Keratinocyte (primary cell): ENCODE data around the gene INPP4B.

Experiments
- CTCF ChIP-seq, 3 experiments: IDR thresholded peaks in 1 of 3; conservative IDR thresholded peaks in 1 of 3; optimal IDR thresholded peaks in 1 of 3; 2 replicates in 2 of 3; 3 replicates in 1 of 3; pipeline versions ENCODE3 to v1.5.1; 2011; ENCODE audit warnings: low read length in 3 of 3, mild to moderate bottlenecking in 3 of 3, moderate library complexity in 2 of 3, control low read depth in 1 of 3, inconsistent platforms in 1 of 3; ENCODE audit not compliant: insufficient read depth in 2 of 3; ENCODE audit errors: extremely low read depth in 1 of 3
- EZH2 ChIP-seq: IDR thresholded peaks from one replicate; pipeline ENCODE4 v1.6.1; 2012; ENCODE audit warnings: inconsistent platforms, mild to moderate bottlenecking, low read length, moderate library complexity

- TF ChIP-seq CTCF (optimal IDR thresholded peaks at IDR 0.05 in 1 of 3, IDR thresholded peaks at IDR 0.05 in 1 of 3, conservative IDR thresholded peaks at IDR 0.05 in 1 of 3; ENCODE audit: extremely low read depth in 1 of 3, insufficient read depth in 2 of 3, low read length in 3 of 3) (no peak), EZH2 (no peak)
Observed at GRCh38 chr4:142064181-142064580, 781.9 kb downstream of the INPP4B start.
